ENCODE measurements around the gene SLC12A5. TPM values are rescaled to one million over a fixed set of nuclear protein-coding genes. Genes with fewer than 3 reads are reported as not detected.

Gene SLC12A5
- total and polyA plus RNA-seq, 8 donors, result 0.93 to 6.2 (median 3.4) TPM; not detected in 4

- TF ChIP-seq POLR2A (IDR thresholded peaks at IDR 0.05) (no peak), EP300 (IDR thresholded peaks at IDR 0.05) (no peak), CTCF (IDR thresholded peaks at IDR 0.05) (no peak), POLR2AphosphoS5 (IDR thresholded peaks at IDR 0.05) (no peak)
- no peak for DNase-seq
- H3K36me3 ChIP-seq, result no peaks in the 10 kb centered on the region
- intact Hi-C loops (cut with DNase I; ENCODE audit: low total_unique reads), result no loop called here
- H3K4me1 ChIP-seq, result peaks cover 0 to 54% (median 7%) of the 10 kb centered on the region in 4 donors
- H3K27me3 ChIP-seq, result peaks cover 12 to 92% (median 42%) of the 10 kb centered on the region in 3 donors
- no peaks in the 10 kb centered on the region for H3K9me3 ChIP-seq
- 79 to 89% (median 88%) methylated on average over 11 of the region's 11 CpGs for WGBS, 5 donors
- no peak overlapping the region for H3K4me3 ChIP-seq
- no peak overlapping the region for H3K27ac ChIP-seq
Measured at GRCh38 chr20:46006964-46007363, 22.1 kb upstream of the SLC12A5 start.

- TF ChIP-seq EP300 (IDR thresholded peaks at IDR 0.05), result no peak
- no peak for TF ChIP-seq POLR2AphosphoS5 (IDR thresholded peaks at IDR 0.05)
- Histone ChIP-seq H3K4me3 (no peak overlapping the region), H3K9me3 (no peaks in the 10 kb centered on the region), H3K4me1 (peaks cover 0 to 60% (median 7%) of the 10 kb centered on the region in 4 donors), H3K27me3 (peaks cover 17 to 94% (median 49%) of the 10 kb centered on the region in 3 donors), H3K27ac (no peak overlapping the region), H3K36me3 (no peaks in the 10 kb centered on the region)
- intact Hi-C loops (cut with DNase I; ENCODE audit: low total_unique reads), result no loop called here
- 78 to 88% (median 83%) methylated on average over 4 of the region's 4 CpGs for WGBS, 5 donors
- DNase-seq, result no peak
Measured at GRCh38 chr20:46007671-46008070, 21.3 kb upstream of the SLC12A5 start.

GRCh38 chr20:46009816-46010215 lies 19.2 kb upstream of the SLC12A5 start:
- 27 to 39% (median 34%) methylated on average over 11 to 20 of the region's 20 CpGs for WGBS, 5 donors
- no peaks in the 10 kb centered on the region for H3K36me3 ChIP-seq

GRCh38 chr20:46010491-46011391 lies 18.3 kb upstream of the SLC12A5 start:
- WGBS, 5 donors, result 9 to 14% (median 12%) methylated on average over 64 to 74 of the region's 74 CpGs
- Histone ChIP-seq H3K36me3 (no peaks in the 10 kb centered on the region), H3K9me3 (no peaks in the 10 kb centered on the region), H3K4me1 (peaks cover 6 to 61% (median 20%) of the 10 kb centered on the region in 4 donors), H3K4me3 (peak overlapping the region in 2 of 4 donors; percentile 18 to 32), H3K27me3 (peaks cover 32 to 96% (median 70%) of the 10 kb centered on the region in 3 donors), H3K27ac (peak overlapping the region in 2 of 5 donors; percentile 18 to 40)
- intact Hi-C loops (cut with DNase I; ENCODE audit: low total_unique reads), result loop anchor here (10.0 kb wide), 1 partner anchor 84 kb away; no protein-coding TSS in a partner anchor
- DNase-seq, result peak in 1 of 2 donors; percentile 43
- TF ChIP-seq POLR2AphosphoS5 (IDR thresholded peaks at IDR 0.05) (no peak), CTCF (IDR thresholded peaks at IDR 0.05) (no peak), EP300 (IDR thresholded peaks at IDR 0.05) (no peak), POLR2A (IDR thresholded peaks at IDR 0.05) (no peak)

More at GRCh38 chr20:46009816-46010215, 19.2 kb upstream of the SLC12A5 start:
- Histone ChIP-seq H3K4me3 (peak overlapping the region in 1 of 4 donors; percentile 2), H3K4me1 (peaks cover 6 to 66% (median 20%) of the 10 kb centered on the region in 4 donors), H3K9me3 (no peaks in the 10 kb centered on the region), H3K27me3 (peaks cover 32 to 95% (median 70%) of the 10 kb centered on the region in 3 donors), H3K27ac (no peak overlapping the region)
- no peak for DNase-seq
- intact Hi-C loops (cut with DNase I; ENCODE audit: low total_unique reads), result loop anchor here (10.0 kb wide), 1 partner anchor 85 kb away; no protein-coding TSS in a partner anchor
- no peak for TF ChIP-seq EP300 (IDR thresholded peaks at IDR 0.05)
- no peak for TF ChIP-seq POLR2AphosphoS5 (IDR thresholded peaks at IDR 0.05)
- TF ChIP-seq POLR2A (IDR thresholded peaks at IDR 0.05), result no peak
- no peak for TF ChIP-seq CTCF (IDR thresholded peaks at IDR 0.05)

Measured in stomach (tissue), 9 donors.